Fibroblast of lung (primary cell): ENCODE data around the gene OSGIN1.
"Not testable (repeated sequence)": the region's sequence is repeated elsewhere in the genome, so short reads cannot be mapped to it uniquely, and the experiment has no call there.

Experiments
- CTCF ChIP-seq, 2 donors: IDR thresholded peaks in 1 of 2; conservative IDR thresholded peaks in 1 of 2; 1 replicate in 1 of 2; 2 replicates in 1 of 2; pipeline ENCODE4 v1.5.1; 2011 to 2012; ENCODE audit warnings: low read length in 2 of 2, control low read depth in 1 of 2, inconsistent platforms in 1 of 2, low read depth in 1 of 2, mild to moderate bottlenecking in 1 of 2
- EZH2 ChIP-seq: IDR thresholded peaks from 2 replicates; pipeline ENCODE4 v1.5.1; 2012; ENCODE audit warnings: low read length, control low read depth, mild to moderate bottlenecking; ENCODE audit errors: missing control alignments

GRCh38 chr16:83941546-83941945 lies 11.5 kb upstream of the OSGIN1 start:
- TF ChIP-seq CTCF (conservative IDR thresholded peaks at IDR 0.05 in 1 of 2, IDR thresholded peaks at IDR 0.05 in 1 of 2; ENCODE audit: low read depth in 1 of 2, low read length in 2 of 2); EZH2: not testable (repeated sequence)
